ENCODE measurements around the gene TBC1D8.

TBC1D8 gene

DNA sequence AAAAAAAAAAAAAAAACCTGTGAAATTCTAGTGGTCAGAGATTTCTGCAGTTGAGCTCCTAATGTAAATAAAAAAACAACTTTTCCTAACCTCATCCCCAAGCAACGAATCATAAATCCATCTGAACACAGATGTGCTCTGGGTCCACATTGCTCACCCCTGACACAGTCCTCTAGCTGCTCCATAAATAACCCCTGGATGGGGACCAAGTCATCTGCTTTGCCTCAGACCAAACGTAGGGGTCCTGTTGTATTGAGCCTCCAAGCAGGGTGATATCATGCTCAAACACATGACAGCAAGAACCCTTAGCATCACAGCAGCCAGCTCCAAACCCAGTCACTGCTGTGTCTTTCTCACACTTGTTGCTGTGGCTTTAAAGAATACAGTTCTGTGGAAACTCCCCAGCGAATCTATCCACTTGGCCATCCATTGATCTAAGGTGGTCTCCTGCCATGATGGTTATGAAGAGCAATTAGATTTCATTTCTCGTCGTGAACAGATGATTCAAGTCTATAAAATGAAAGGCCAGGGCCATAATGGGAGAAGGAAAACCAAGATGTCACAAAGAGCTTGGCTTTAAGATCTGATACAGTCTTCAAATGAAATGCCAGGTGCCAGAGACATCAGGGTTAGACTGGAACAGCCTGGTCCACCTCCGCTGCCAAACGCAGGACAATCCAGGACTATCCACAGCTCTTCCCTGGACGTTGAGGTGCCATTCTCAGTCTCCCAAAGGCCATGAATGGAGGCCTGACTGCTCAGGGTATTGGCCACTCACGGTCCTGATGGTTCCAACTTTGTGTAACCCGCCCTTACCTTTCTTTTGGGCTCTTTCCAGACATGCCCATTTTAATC is 39.0 kb downstream of the TBC1D8 start:
- peak; percentile 64 for DNase-seq (ENCODE audit: low read depth)

DNA sequence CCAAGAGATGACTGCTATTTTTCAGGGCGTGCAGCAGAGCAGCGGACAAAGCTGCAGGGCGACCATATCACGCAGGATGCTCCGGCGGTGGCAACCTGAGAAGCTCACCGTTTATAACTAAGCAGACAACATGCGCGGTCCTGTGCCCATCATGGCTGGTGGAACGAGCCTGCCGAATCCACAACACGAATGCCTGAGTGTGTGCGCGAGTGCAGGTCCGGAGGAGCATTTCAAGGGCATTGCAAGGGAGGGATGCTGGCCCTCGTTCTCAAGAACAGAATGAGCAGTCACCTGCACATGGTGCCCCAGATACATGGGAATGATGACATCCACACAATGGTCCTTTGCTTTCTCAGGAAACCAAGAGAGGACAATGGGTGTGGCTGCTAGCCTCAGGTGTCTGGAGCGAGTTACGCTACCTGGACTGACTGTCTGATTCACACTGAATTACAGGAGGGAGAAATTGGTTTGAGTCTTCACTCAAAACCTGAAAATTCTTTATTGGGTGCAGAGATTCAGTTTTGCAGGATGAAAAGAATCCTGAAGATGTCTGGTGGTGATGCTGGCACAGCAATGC is 39.8 kb downstream of the TBC1D8 start:
- DNase-seq (ENCODE audit: low read depth): no peak

DNA sequence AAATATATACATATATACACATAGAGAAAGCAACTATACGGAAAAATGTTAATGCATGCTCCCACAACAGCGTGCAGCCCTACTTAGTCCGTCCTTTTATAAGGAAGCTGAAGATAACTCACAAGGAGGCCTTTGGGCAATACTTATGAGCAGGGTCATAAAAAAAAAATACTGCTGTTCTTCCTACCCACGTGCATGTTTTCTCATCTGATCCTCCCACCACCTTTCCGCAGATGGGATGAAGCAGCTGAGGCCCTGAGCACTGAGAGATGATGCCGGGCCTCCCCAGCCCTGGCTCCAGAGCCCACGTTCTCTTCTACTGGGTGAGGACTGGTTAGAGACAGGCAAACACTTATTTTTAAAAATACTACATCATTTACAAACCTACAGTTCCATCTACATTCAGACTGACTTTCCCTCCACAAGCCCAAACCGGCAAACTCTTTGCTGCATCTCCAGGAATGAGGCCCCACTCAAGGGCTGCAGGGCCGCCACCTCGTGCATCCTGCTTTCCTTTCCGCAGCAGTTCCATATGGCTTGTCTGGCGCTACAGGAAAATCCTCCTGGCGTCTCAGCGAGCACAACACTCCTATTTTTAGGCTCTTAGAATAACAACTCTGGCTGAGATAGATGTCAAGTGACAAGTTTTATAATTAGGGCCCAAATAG is 41.6 kb downstream of the TBC1D8 start:
- DNase-seq (ENCODE audit: low read depth): no peak

DNA sequence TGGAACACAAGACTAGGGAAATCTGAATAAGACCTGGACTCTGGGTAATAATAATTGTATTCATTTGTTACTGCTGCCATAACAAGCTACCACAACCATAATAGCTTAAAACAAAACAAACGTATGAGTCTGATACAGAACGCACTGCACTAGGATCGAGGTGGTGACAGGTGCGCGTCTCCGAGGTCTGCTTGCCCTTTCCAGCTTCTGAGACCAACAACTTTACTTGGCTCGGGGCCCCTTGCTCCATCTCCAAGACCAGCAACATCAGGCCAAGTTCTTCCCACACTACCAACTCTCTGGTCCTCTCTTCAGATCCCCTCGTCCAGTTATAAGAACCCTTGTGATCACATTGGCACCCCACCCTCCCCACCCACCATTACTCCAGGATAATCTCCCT is 42.8 kb downstream of the TBC1D8 start:
- DNase-seq (ENCODE audit: low read depth): no peak

DNA sequence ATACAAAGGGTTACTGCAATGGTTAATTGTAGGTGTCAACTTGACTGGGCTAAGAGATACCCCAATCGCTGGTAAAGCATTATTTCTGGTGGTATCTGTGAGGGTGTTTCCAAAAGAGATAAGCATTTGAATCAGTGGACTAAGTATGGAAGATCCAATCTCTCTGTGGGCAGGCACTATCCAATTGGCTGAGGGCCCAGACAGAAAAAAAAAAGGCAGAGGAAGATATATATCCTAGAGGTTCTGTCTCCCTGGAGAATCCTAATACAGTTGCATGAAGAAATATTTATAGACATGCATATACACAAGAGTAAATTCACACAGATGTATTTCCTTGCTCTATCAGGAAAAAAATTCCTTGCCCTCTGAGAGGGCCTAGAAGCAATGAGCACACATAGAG is 43.9 kb downstream of the TBC1D8 start:
- no peak for DNase-seq (ENCODE audit: low read depth)

DNA sequence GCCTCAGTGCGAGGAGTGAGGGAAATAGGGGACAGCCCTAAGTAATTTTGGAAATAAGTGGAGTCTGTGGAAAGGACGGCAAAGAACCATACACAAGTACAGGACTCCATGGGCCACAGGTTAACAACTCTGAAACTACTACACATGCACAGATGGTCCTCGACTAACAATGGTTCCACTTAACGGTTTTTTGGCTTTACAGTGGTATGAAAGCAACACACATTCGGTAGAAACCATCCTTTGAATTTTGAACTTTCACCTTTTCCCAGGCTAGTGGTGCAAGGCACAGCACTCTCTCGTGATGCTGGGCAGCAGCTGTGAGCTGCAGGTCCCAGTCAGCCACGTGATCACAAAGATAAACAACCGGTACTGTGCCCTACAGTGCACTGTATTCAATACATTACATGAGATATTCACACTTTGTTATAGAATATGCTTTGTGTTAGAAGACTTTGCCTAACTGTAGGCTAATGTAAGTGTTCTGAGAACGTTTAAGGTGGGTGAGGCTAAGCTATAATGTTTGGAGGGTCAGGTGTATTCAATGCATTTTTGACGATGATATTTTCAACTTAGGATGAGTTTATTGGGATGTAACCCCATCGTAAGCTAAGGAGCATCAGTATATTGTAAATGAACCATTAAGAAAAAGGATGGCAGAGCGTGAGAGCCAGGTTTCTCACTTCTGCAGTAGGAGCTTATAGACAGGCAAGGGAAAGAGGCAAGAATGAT is 44.6 kb downstream of the TBC1D8 start:
- no peak for DNase-seq (ENCODE audit: low read depth)

DNA sequence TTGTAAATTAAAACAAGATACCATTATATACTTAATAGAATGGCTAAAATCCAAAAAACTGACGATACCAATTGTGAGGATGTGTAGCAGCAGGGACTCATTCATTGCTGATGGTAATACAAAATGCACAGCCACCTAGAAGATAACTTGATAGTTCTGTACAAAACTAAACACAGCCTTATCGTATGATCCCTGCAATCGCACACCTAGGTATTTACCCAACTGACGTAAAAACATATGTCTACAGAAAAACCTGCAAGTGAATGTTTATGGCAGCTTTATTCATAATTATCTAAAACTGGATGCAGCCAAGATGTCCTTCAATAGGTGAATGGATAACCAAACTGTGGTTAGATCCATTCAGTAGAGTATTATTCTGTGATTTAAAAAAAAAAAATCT is 45.5 kb downstream of the TBC1D8 start:
- no peak for DNase-seq (ENCODE audit: low read depth)

DNA sequence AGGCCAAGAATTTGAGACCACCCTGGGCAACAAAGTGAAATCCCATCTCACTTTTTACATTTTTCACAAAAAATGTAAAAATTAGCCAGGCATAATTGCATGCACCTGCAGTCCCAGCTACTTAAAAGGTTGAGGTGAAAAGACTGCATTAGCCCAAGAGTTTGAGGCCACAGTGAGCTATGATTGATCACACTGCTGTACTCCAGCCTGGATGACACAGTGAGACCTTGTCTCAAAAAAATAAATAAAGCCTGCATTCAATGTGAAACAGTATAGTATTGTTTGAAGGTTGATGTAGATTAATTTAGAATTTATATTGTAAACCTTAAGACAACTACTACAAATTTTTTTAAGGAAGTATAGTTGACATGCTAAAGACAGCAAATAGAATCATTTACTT is 53.5 kb downstream of the TBC1D8 start:
- DNase-seq (ENCODE audit: low read depth): no peak

DNA sequence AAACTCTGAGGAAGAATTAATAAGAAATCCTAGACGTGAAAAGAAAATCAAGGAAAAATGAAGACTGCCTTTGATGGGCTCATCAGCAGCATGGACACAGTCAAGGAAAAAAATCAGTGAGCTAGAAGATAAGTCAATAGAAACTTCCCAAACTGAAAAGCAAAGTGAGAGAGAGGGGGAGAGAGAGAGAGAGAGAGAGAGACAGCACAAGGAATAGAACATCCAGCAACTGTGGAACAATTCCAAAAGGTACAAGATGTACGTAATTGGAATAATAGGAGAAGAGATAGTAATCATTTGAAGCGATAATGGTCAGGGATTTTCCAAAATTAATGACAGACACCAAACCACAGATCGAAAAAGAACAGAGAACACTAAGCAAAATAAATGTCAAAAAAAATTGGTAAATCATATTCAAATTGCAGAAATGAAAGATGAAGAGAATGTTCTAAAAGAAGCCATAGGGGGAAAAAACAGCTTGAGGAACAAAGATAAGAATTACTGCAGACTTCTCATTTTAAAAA is 54.5 kb downstream of the TBC1D8 start:
- DNase-seq (ENCODE audit: low read depth): no peak

DNA sequence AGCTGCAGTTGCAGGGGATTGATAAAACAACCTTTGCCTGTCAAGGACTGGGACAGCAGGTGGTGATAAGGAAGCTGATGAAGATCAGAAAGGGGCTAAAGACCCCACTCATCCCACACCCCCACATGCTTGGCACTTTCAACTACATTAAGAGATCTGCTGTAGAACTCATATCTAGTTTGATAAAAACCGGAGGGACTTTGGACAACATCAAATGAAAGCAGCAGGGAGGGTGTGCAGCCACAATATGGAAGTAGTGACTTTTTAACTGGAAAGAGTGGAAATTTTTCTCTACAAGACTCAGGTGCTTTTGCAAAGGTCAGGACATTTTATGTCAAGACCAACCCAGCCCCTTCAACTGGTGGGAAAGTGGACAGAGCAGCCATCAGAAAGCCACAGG is 56.8 kb downstream of the TBC1D8 start:
- DNase-seq (ENCODE audit: low read depth): no peak

DNA sequence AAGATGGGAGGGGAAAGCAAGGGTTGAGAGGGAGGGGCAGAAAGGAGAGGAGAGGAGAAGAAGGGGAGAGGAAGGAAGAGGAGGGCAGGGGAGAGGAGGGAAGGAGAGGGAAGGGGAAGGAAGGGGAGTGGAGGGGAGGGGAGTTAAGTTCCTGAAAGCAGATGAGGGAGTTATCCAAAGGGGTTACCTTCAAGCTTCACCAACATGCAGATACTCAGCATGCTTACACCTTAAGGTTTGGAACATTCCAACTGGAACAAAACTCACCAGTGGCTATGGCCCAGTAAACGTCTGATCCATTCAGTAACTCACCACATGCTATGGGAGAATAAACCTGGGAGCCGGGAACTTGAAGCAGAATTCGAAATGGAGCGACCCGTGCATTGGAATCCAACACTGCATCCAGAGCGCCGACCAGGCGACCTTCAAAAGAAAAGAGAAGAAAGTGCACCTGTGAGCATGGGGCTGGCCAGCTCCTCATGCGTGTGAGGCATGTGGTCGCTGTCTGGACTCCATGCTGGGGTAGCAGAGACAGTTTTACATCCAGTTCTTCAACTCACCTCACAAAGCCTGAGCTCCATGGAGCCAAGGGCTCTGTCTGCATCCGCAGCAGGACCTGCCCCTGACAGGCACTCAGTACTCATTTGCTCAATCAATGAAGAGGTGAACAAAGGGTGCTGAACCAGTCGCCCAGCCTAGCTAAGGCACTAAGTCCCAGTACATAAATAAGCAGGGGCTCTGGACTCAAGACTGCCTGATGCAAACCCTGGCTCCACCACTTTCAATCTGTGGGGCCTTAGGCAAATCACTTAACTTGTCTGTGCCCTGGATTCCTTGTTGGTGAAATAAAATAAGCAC is 61.0 kb downstream of the TBC1D8 start:
- no peak for DNase-seq (ENCODE audit: low read depth)

DNA sequence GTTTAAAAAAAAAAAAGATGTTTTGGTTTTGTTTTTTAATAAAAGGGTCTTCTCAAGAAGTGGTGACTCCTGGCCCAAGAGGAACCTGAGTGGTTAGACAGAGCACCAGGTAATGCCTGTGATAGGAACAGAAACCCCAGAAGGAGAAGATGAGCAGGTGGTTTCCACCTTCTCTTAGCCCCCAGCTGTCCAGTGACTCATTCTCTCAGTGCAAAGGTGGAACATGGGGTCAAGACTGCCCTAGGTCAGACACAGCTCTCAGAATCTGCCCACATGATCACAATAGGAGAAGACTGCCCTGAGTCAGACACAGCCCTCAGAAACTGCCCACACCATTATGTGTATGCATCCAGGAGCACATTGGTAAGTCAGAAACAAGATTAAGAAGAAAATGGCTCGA is 61.8 kb downstream of the TBC1D8 start:
- DNase-seq (ENCODE audit: low read depth): no peak

DNA sequence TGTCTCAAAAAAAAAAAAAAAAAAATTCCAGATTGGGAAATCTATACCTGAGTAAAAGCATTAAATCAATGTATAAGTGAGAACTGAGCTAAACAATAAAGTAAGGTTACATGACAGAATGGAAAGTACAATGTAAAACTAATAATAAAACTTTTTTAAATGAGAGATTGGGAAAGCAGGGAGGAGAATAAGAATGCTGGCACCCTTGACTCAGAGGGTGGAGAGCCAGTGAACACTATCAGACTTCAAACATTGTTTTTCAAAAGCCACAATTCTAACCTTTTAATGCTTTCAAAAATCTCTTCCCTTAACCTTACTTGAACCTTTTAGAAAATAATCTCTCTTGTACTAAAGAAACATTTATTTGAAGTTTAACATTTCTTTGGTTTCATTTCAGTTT is 63.5 kb downstream of the TBC1D8 start:
- DNase-seq (ENCODE audit: low read depth): no peak

DNA sequence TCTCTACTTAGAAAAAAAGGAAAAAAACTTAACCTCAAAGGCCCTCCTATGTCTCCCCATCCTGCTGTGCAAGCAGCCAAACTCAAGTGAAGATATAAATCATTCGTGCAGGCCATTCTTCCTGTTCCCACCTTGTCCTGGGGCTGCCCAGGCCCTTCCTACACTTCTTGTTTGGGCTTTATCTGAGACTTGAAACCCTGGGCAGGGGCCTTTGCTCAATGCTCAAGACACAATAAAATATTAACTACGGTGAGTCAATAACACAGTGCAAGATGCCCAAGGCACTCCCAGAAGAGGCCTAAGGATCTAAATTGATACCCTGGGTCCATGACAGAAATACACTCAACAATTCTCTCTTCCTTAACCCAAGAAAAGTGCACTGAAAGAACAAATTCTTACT is 67.6 kb downstream of the TBC1D8 start:
- DNase-seq (ENCODE audit: low read depth): no peak

DNA sequence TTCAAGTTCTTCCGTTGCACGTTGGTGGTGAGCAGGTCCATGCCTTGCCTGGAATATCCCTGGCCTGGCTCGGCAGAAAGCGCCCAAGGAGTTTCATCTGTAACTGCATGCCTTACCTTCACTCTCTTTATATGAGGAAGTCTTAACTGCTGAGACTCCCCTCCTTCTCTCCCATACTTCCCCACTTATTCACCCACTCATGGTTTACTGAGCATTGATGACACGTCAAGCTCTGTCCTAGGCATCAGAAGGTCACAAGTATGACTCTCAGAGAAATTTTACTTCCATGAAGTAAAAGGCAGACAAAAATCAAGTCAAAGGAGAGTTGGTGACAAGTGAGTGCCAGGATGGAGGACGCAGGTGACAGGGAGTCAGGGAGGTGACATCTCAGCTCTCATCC is 68.2 kb downstream of the TBC1D8 start:
- DNase-seq (ENCODE audit: low read depth): no peak

DNA sequence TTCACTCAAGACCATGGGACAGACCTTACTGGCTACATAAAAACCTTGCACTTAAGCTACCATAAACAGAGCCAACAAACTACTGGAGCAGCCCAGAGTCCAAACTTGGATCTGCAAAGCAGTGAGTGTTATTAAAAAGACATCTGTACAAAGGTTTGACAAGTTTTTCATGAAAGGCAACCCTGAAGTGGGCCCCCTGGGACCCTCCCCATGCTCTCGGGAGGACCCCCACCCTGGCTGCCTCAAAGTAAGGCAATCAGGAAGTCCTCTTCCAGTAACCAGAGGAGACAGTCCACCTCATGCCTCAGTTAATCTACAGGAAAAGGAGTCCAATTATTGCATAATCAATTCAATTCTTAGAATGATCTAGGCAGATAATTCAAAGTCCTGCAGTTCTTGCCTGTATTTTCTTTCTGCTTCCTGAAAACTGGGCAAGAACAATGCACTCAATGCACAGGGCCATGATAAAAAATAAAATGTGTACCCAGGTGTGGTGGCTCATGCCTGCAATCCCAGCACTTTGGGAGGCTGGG is 69.7 kb downstream of the TBC1D8 start:
- no peak for DNase-seq (ENCODE audit: low read depth)

DNA sequence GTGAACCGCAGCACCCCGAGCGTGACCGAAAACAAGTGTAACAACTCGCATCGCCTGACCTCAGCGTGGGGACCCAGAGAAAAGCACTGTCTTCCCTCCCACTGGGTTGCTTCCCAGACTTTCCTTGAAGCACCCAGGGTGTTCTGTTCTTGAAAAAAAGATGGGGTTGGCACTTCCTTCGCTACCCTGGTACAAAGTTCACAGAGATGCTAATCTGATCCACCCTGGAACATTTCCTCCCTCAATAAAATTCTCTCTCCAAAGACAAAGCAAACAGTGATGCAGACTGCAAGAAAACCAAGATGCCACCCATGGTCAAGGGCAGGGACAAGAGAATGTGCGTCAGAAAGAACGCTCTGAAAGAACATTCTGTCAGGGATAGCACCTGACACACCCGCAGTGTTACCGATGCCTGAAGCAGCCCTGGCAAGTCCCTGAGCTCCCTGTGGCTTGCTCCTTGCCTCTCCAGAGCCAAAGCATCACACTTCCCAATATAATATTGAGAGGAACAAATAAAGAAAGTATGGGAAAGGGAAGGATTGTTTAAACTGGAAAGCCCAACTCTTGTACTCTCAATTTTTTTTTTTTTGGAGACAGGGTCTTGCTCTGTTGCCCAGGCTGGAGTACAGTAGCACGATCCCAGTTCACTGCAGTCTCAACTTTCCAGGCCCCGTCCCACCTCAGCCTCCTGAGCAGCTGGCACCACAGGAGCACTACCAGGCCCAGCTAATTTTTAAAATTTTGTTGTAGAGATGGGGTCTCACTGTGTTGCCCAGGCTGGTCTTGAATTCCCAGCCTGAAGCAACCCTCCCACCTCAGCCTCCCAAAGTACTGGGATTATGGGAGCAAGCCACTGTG is 70.7 kb downstream of the TBC1D8 start:
- no peak for DNase-seq (ENCODE audit: low read depth)

DNA sequence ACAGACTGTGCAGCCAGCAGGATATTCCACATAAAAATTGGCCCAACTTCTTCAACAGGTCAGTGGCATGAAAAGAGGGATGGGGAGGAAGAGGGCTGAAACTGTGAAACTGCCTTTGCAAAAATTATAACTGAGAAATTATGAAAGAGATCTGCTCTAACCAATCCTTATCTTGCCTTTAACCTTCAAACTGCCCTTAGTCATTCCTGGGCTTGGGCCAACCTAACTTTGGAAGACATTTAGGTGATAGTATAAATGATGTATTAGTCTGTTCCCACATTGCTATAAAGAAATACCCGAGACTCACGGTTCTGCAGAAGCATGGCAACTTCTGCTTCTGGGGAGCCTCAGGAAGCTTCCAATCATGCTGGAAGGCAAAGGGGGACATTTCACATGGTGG is 74.6 kb downstream of the TBC1D8 start:
- DNase-seq (ENCODE audit: low read depth): no peak

DNA sequence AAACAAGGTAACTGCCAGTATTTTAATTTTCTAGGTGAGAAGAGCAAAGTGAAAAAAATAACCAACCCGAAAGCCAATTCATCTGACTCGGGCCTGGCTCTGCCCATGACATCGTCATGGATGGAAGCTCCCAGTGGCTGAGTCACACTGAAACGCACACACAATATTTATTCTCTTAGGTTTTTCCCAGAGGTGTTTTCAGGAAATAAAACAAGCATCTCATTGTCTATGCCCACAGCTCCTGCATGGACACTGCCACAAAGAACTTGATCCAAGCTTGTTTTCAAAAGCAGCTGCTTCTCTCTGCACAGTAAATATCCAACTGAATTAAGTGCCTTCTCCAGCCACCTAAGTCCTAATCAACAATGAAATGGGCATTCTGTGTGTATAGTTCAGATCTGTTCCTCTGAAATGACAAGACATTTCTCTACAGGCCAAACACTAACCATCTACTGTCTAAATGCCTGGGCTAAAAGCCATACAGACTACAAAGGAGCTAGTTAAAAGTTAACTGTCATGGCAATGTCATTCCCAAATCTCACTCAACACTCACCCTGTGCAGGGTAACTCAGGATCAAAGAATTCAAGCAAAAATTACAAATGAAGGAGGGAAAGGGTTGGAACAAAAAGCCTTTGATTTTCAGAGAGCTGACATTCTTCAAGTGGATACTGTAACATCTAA is 86.2 kb downstream of the TBC1D8 start:
- DNase-seq (ENCODE audit: low read depth): peak; percentile 84

DNA sequence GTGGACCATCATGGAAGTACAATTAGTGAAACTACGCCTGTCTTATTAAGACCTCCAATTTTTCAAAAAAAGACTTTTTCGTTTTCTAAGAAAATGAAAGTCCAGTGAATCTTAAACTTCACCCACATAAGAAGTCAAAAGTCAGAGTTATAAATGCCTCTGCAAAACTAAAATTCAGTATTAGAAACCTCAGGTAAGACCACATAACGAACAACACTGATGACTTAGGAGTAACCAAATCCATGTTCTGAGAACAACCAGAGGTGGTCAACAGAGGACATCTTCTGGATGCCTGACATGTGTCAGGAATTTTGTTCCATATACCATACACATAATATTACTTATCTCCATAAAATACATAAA is 86.7 kb downstream of the TBC1D8 start:
- no peak for DNase-seq (ENCODE audit: low read depth)
